HEK293 (cell line): ENCODE data around the gene MYOF.
A peak's percentile ranks its signal among the peaks of the same experiment; 100 is the strongest.

Experiments used
- GLIS1 ChIP-seq: fragments of 450-650 bp; formaldehyde crosslinking; IDR thresholded peaks from 2 replicates; pipeline ENCODE4 v1.5.1; 2016; ENCODE audit warnings: missing biosample characterization, missing genetic modification characterization
- GLIS2 ChIP-seq: fragments of 450-650 bp; formaldehyde crosslinking; IDR thresholded peaks from 2 replicates; pipeline ENCODE4 v1.5.1; 2016; ENCODE audit warnings: missing biosample characterization, missing genetic modification characterization
- KLF16 ChIP-seq: fragments of 450-650 bp; formaldehyde crosslinking; IDR thresholded peaks from 2 replicates; pipeline ENCODE4 v1.5.1; 2017; ENCODE audit warnings: missing biosample characterization, missing genetic modification characterization
- OSR2 ChIP-seq: fragments of 450-650 bp; formaldehyde crosslinking; IDR thresholded peaks from 2 replicates; pipeline ENCODE4 v1.5.1; 2016; ENCODE audit warnings: missing biosample characterization, missing genetic modification characterization
- SCRT2 ChIP-seq: fragments of 450-650 bp; formaldehyde crosslinking; IDR thresholded peaks from 2 replicates; pipeline ENCODE4 v1.5.1; 2016; ENCODE audit warnings: missing biosample characterization, missing genetic modification characterization
- SP3 ChIP-seq: fragments of 450-650 bp; formaldehyde crosslinking; IDR thresholded peaks from 2 replicates; pipeline ENCODE4 v1.5.1; 2016; ENCODE audit warnings: missing biosample characterization, missing genetic modification characterization
- TCF7L2 ChIP-seq: IDR thresholded peaks from 2 replicates; pipeline ENCODE4 v1.6.1; 2011; ENCODE audit warnings: low read depth, mild to moderate bottlenecking, inconsistent platforms, low read length, moderate library complexity, borderline replicate concordance
- ZBTB7A ChIP-seq: fragments of 450-650 bp; formaldehyde crosslinking; IDR thresholded peaks from 2 replicates; pipeline ENCODE4 v1.5.1; 2016; ENCODE audit warnings: low read depth, missing biosample characterization, missing genetic modification characterization
- ZFP3 ChIP-seq: fragments of 450-650 bp; formaldehyde crosslinking; IDR thresholded peaks from 2 replicates; pipeline ENCODE4 v1.5.1; 2016; ENCODE audit warnings: low read depth, missing biosample characterization, missing genetic modification characterization
- ZFP37 ChIP-seq: fragments of 450-650 bp; formaldehyde crosslinking; IDR thresholded peaks from 2 replicates; pipeline ENCODE4 v1.5.1; 2016; ENCODE audit warnings: missing biosample characterization, missing genetic modification characterization
- ZNF16 ChIP-seq: fragments of 450-650 bp; formaldehyde crosslinking; IDR thresholded peaks from 2 replicates; pipeline ENCODE4 v1.5.1; 2016; ENCODE audit warnings: low read depth, missing biosample characterization, missing genetic modification characterization
- ZNF2 ChIP-seq: fragments of 450-650 bp; formaldehyde crosslinking; IDR thresholded peaks from 2 replicates; pipeline ENCODE4 v1.5.1; 2016; ENCODE audit warnings: missing biosample characterization, missing genetic modification characterization
- ZNF221 ChIP-seq: fragments of 450-650 bp; formaldehyde crosslinking; IDR thresholded peaks from 2 replicates; pipeline ENCODE4 v1.5.1; 2017; ENCODE audit warnings: missing biosample characterization, missing genetic modification characterization, borderline replicate concordance
- ZNF223 ChIP-seq: fragments of 450-650 bp; formaldehyde crosslinking; IDR thresholded peaks from 2 replicates; pipeline ENCODE4 v1.5.1; 2016; ENCODE audit warnings: missing biosample characterization, missing genetic modification characterization
- ZNF239 ChIP-seq: fragments of 450-650 bp; formaldehyde crosslinking; IDR thresholded peaks from 2 replicates; pipeline ENCODE4 v1.5.1; 2016; ENCODE audit warnings: missing biosample characterization, missing genetic modification characterization
- ZNF24 ChIP-seq: fragments of 450-650 bp; formaldehyde crosslinking; IDR thresholded peaks from 2 replicates; pipeline ENCODE4 v1.5.1; 2016; ENCODE audit warnings: missing biosample characterization, missing genetic modification characterization
- ZNF302 ChIP-seq: fragments of 450-650 bp; formaldehyde crosslinking; IDR thresholded peaks from 2 replicates; pipeline ENCODE4 v1.5.1; 2016; ENCODE audit warnings: missing biosample characterization, missing genetic modification characterization, low read depth
- ZNF350 ChIP-seq: fragments of 450-650 bp; formaldehyde crosslinking; IDR thresholded peaks from 2 replicates; pipeline ENCODE4 v1.5.0; 2017; ENCODE audit warnings: missing biosample characterization, mild to moderate bottlenecking, missing genetic modification characterization
- ZNF404 ChIP-seq: fragments of 450-650 bp; formaldehyde crosslinking; IDR thresholded peaks from 2 replicates; pipeline ENCODE4 v1.5.1; 2017; ENCODE audit warnings: missing biosample characterization, missing genetic modification characterization
- ZNF548 ChIP-seq: fragments of 450-650 bp; formaldehyde crosslinking; IDR thresholded peaks from 2 replicates; pipeline ENCODE4 v1.5.1; 2016; ENCODE audit warnings: missing biosample characterization, missing genetic modification characterization
- ZNF549 ChIP-seq: fragments of 450-650 bp; IDR thresholded peaks from 2 replicates; pipeline ENCODE4 v1.5.1; 2018; ENCODE audit warnings: missing biosample characterization, missing genetic modification characterization, mild to moderate bottlenecking, inconsistent platforms, moderate library complexity
- ZNF596 ChIP-seq: fragments of 450-650 bp; IDR thresholded peaks from 2 replicates; pipeline ENCODE4 v1.5.0; 2018; ENCODE audit warnings: missing biosample characterization, mild to moderate bottlenecking, missing genetic modification characterization, moderate library complexity
- ZNF660 ChIP-seq: fragments of 450-650 bp; IDR thresholded peaks from 2 replicates; pipeline ENCODE4 v1.5.1; 2018; ENCODE audit warnings: missing biosample characterization, mild to moderate bottlenecking, missing genetic modification characterization
- ZNF664 ChIP-seq: fragments of 450-650 bp; formaldehyde crosslinking; IDR thresholded peaks from 2 replicates; pipeline ENCODE4 v1.5.1; 2016; ENCODE audit warnings: missing biosample characterization, missing genetic modification characterization
- TF ChIP-seq, protein P1 (sequence below): fragments of 450-650 bp; formaldehyde crosslinking; IDR thresholded peaks from 2 replicates; pipeline ENCODE4 v1.5.1; 2017; ENCODE audit warnings: missing biosample characterization, missing genetic modification characterization
- TF ChIP-seq, protein P2 (sequence below): fragments of 450-650 bp; formaldehyde crosslinking; IDR thresholded peaks from 2 replicates; pipeline ENCODE4 v1.5.0; 2017; ENCODE audit warnings: missing biosample characterization, missing genetic modification characterization, borderline replicate concordance
- TF ChIP-seq, protein P3 (sequence below): fragments of 450-650 bp; formaldehyde crosslinking; IDR thresholded peaks from 2 replicates; pipeline ENCODE4 v1.5.1; 2016; ENCODE audit warnings: missing biosample characterization, missing genetic modification characterization
- TF ChIP-seq, protein P4 (sequence below): fragments of 450-650 bp; formaldehyde crosslinking; IDR thresholded peaks from 2 replicates; pipeline ENCODE4 v1.5.1; 2017; ENCODE audit warnings: missing biosample characterization, missing genetic modification characterization
- TF ChIP-seq, protein P5 (sequence below): fragments of 450-650 bp; formaldehyde crosslinking; IDR thresholded peaks from 2 replicates; pipeline ENCODE4 v1.5.1; 2016; ENCODE audit warnings: missing biosample characterization, missing genetic modification characterization

MYOF gene

DNA sequence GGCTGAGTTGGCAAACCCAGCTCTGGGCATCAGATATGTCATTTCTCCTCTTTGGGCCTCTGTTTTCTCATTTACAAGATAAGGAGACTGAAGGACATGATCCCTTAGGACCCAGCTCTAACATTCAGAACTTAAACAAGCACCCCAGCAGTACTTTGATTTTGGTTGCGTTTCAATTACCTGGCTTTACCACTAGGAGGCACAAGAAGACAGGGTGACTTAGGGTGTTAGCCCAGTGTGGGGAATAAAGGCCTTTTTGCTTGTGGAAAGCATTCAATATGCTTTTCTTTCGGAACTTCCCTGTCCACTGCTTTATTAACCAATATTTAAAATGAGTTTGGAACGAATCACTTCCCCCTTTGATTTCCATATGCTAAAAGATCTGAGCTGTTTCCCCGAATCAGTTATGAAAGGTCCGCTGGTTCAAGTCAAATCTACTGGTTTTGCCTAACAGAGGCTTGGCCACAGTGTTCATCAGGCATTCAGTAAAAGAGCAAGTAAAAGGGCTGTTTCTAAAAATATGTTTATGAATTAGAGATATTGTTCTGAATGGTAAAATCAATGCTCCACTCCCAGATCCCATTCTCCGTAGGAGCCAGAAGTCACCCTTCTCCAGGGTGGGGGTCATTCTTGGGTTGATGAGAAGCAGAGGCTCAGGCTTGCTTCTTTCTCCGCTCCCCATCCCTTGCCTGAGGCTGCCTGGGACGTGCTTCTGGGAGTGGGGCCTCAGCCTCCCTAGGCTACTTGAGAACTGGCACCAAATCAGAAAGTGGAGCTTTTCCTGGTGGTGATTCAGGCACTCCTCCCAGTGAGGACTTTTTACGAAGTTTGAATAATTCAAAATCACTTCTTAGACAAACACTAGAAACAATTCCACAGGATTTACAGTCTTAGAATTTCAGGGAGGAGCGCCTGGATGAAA lies 105.5 kb downstream of the MYOF start (continued):
- TF ChIP-seq, protein P1, sequence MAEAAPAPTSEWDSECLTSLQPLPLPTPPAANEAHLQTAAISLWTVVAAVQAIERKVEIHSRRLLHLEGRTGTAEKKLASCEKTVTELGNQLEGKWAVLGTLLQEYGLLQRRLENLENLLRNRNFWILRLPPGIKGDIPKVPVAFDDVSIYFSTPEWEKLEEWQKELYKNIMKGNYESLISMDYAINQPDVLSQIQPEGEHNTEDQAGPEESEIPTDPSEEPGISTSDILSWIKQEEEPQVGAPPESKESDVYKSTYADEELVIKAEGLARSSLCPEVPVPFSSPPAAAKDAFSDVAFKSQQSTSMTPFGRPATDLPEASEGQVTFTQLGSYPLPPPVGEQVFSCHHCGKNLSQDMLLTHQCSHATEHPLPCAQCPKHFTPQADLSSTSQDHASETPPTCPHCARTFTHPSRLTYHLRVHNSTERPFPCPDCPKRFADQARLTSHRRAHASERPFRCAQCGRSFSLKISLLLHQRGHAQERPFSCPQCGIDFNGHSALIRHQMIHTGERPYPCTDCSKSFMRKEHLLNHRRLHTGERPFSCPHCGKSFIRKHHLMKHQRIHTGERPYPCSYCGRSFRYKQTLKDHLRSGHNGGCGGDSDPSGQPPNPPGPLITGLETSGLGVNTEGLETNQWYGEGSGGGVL (tag by site-specific recombination) = no peak
- no peak for TF ChIP-seq ZNF350 (tag by site-specific recombination)
- TF ChIP-seq, protein P2, sequence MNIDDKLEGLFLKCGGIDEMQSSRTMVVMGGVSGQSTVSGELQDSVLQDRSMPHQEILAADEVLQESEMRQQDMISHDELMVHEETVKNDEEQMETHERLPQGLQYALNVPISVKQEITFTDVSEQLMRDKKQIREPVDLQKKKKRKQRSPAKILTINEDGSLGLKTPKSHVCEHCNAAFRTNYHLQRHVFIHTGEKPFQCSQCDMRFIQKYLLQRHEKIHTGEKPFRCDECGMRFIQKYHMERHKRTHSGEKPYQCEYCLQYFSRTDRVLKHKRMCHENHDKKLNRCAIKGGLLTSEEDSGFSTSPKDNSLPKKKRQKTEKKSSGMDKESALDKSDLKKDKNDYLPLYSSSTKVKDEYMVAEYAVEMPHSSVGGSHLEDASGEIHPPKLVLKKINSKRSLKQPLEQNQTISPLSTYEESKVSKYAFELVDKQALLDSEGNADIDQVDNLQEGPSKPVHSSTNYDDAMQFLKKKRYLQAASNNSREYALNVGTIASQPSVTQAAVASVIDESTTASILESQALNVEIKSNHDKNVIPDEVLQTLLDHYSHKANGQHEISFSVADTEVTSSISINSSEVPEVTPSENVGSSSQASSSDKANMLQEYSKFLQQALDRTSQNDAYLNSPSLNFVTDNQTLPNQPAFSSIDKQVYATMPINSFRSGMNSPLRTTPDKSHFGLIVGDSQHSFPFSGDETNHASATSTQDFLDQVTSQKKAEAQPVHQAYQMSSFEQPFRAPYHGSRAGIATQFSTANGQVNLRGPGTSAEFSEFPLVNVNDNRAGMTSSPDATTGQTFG (tag by site-specific recombination) = no peak
- TF ChIP-seq, protein P3, sequence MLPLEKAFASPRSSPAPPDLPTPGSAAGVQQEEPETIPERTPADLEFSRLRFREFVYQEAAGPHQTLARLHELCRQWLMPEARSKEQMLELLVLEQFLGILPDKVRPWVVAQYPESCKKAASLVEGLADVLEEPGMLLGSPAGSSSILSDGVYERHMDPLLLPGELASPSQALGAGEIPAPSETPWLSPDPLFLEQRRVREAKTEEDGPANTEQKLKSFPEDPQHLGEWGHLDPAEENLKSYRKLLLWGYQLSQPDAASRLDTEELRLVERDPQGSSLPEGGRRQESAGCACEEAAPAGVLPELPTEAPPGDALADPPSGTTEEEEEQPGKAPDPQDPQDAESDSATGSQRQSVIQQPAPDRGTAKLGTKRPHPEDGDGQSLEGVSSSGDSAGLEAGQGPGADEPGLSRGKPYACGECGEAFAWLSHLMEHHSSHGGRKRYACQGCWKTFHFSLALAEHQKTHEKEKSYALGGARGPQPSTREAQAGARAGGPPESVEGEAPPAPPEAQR (tag by site-specific recombination) = no peak
- peak; percentile 38; the same call in 1 of the 2 replicates for TF ChIP-seq ZNF660 (tag by site-specific recombination)
- peak; percentile 50; the same call in 1 of the 2 replicates for TF ChIP-seq ZNF2 (tag by site-specific recombination)
- TF ChIP-seq ZNF549 (tag by site-specific recombination) = no peak
- no peak for TF ChIP-seq GLIS2 (tag by site-specific recombination)
- peak; percentile 68; the same call in 1 of the 2 replicates for TF ChIP-seq ZFP37 (tag by site-specific recombination)
- no peak for TF ChIP-seq TCF7L2
- no peak for TF ChIP-seq ZNF596 (tag by site-specific recombination)
- TF ChIP-seq ZNF239 (tag by site-specific recombination) = no peak
- no peak for TF ChIP-seq GLIS1 (tag by site-specific recombination)
- no peak for TF ChIP-seq ZNF221
- TF ChIP-seq SP3 = no peak
- TF ChIP-seq OSR2 (tag by site-specific recombination) = no peak
- TF ChIP-seq ZNF16 (tag by site-specific recombination) = no peak
- TF ChIP-seq ZNF664 (tag by site-specific recombination) = no peak
- no peak for TF ChIP-seq ZNF223 (tag by site-specific recombination)
- no peak for TF ChIP-seq ZNF404 (tag by site-specific recombination)
- no peak for TF ChIP-seq ZBTB7A (tag by site-specific recombination)
- TF ChIP-seq KLF16 (tag by site-specific recombination) = no peak
- TF ChIP-seq, protein P4, sequence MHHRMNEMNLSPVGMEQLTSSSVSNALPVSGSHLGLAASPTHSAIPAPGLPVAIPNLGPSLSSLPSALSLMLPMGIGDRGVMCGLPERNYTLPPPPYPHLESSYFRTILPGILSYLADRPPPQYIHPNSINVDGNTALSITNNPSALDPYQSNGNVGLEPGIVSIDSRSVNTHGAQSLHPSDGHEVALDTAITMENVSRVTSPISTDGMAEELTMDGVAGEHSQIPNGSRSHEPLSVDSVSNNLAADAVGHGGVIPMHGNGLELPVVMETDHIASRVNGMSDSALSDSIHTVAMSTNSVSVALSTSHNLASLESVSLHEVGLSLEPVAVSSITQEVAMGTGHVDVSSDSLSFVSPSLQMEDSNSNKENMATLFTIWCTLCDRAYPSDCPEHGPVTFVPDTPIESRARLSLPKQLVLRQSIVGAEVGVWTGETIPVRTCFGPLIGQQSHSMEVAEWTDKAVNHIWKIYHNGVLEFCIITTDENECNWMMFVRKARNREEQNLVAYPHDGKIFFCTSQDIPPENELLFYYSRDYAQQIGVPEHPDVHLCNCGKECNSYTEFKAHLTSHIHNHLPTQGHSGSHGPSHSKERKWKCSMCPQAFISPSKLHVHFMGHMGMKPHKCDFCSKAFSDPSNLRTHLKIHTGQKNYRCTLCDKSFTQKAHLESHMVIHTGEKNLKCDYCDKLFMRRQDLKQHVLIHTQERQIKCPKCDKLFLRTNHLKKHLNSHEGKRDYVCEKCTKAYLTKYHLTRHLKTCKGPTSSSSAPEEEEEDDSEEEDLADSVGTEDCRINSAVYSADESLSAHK (tag by site-specific recombination) = no peak
- TF ChIP-seq ZNF548 (tag by site-specific recombination) = no peak
- TF ChIP-seq ZFP3 (tag by site-specific recombination) = no peak
- TF ChIP-seq, protein P5, sequence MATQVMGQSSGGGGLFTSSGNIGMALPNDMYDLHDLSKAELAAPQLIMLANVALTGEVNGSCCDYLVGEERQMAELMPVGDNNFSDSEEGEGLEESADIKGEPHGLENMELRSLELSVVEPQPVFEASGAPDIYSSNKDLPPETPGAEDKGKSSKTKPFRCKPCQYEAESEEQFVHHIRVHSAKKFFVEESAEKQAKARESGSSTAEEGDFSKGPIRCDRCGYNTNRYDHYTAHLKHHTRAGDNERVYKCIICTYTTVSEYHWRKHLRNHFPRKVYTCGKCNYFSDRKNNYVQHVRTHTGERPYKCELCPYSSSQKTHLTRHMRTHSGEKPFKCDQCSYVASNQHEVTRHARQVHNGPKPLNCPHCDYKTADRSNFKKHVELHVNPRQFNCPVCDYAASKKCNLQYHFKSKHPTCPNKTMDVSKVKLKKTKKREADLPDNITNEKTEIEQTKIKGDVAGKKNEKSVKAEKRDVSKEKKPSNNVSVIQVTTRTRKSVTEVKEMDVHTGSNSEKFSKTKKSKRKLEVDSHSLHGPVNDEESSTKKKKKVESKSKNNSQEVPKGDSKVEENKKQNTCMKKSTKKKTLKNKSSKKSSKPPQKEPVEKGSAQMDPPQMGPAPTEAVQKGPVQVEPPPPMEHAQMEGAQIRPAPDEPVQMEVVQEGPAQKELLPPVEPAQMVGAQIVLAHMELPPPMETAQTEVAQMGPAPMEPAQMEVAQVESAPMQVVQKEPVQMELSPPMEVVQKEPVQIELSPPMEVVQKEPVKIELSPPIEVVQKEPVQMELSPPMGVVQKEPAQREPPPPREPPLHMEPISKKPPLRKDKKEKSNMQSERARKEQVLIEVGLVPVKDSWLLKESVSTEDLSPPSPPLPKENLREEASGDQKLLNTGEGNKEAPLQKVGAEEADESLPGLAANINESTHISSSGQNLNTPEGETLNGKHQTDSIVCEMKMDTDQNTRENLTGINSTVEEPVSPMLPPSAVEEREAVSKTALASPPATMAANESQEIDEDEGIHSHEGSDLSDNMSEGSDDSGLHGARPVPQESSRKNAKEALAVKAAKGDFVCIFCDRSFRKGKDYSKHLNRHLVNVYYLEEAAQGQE = no peak
- TF ChIP-seq SCRT2 (tag by site-specific recombination) = no peak
- no peak for TF ChIP-seq ZNF302 (tag by site-specific recombination)
- TF ChIP-seq ZNF24 (tag by site-specific recombination) = no peak
